CD14-positive monocyte (primary cell): ENCODE data around the gene DGKB. TPM values are rescaled to one million over a fixed set of nuclear protein-coding genes. Genes with fewer than 3 reads are reported as not detected.

Source experiments
- DNase-seq, 3 donors: peaks; one replicate each; pipeline ENCODE4 v3.0.0-alpha.2; 2011 to 2022
- H2AFZ ChIP-seq: 2 replicates; pipeline ENCODE4 v1.6.0; 2012; ENCODE audit warnings: mild to moderate bottlenecking, low read depth, low read length, inconsistent platforms; ENCODE audit not compliant: insufficient read depth, poor library complexity, severe bottlenecking
- H3K27ac ChIP-seq, 2 donors: 1 replicate in 1 of 2; 2 replicates in 1 of 2; pipeline ENCODE4 v1.5.1; 2012 to 2013; ENCODE audit warnings: low read length in 2 of 2, control low read depth in 1 of 2, inconsistent platforms in 1 of 2, low read depth in 1 of 2, mild to moderate bottlenecking in 1 of 2
- H3K27me3 ChIP-seq, 2 donors: one replicate each; pipeline versions ENCODE4 v1.6.0 to v1.6.1; 2011 to 2013; ENCODE audit warnings: low read length in 2 of 2; ENCODE audit not compliant: control insufficient read depth in 2 of 2, insufficient read depth in 2 of 2
- H3K36me3 ChIP-seq, 2 donors: replicated peaks in 1 of 2; 1 replicate in 1 of 2; 2 replicates in 1 of 2; pipeline versions ENCODE4 v1.5.1 to v1.6.1; 2012 to 2013; ENCODE audit warnings: low read length in 2 of 2, control low read depth in 1 of 2, inconsistent platforms in 1 of 2, mild to moderate bottlenecking in 1 of 2; ENCODE audit not compliant: insufficient read depth in 2 of 2, control insufficient read depth in 1 of 2
- H3K4me1 ChIP-seq, 2 donors: 1 replicate in 1 of 2; 2 replicates in 1 of 2; pipeline versions ENCODE4 v1.5.1 to v1.6.1; 2012 to 2013; ENCODE audit warnings: low read length in 2 of 2, control low read depth in 1 of 2, inconsistent platforms in 1 of 2, mild to moderate bottlenecking in 1 of 2, moderate library complexity in 1 of 2; ENCODE audit not compliant: insufficient read depth in 2 of 2, control insufficient read depth in 1 of 2
- H3K4me2 ChIP-seq: replicated peaks from 2 replicates; pipeline ENCODE3; 2012; ENCODE audit warnings: low read length, moderate library complexity, mild to moderate bottlenecking; ENCODE audit not compliant: poor library complexity, severe bottlenecking; ENCODE audit errors: extremely low read depth
- H3K4me3 ChIP-seq, 3 experiments: fragments of 200-600 bp in 1 of 3; sonication (generic) in 1 of 3; replicated peaks in 1 of 3; 1 replicate in 2 of 3; 2 replicates in 1 of 3; pipeline ENCODE4 v1.5.1; 2011 to 2013; ENCODE audit warnings: low read length in 3 of 3, mild to moderate bottlenecking in 3 of 3, control low read depth in 2 of 3, low read depth in 2 of 3, inconsistent platforms in 1 of 3, moderate library complexity in 1 of 3
- H3K79me2 ChIP-seq: 2 replicates; pipeline ENCODE4 v1.6.0; 2012; ENCODE audit warnings: mild to moderate bottlenecking, control low read depth, inconsistent platforms, low read length, moderate library complexity; ENCODE audit not compliant: insufficient read depth
- H3K9ac ChIP-seq: 2 replicates; pipeline ENCODE4 v1.6.0; 2017; ENCODE audit warnings: low read length, mild to moderate bottlenecking; ENCODE audit not compliant: insufficient read depth, poor library complexity, severe bottlenecking
- H3K9me3 ChIP-seq, 2 donors: replicated peaks in 1 of 2; 1 replicate in 1 of 2; 2 replicates in 1 of 2; pipeline versions ENCODE4 v1.5.1 to v1.6.1; 2012 to 2013; ENCODE audit warnings: low read length in 2 of 2, control low read depth in 1 of 2; ENCODE audit not compliant: control insufficient read depth in 1 of 2, insufficient read depth in 1 of 2
- H4K20me1 ChIP-seq: 2 replicates; pipeline ENCODE4 v1.6.0; 2012; ENCODE audit warnings: mild to moderate bottlenecking, low read length, control low read depth, moderate library complexity; ENCODE audit not compliant: insufficient read depth
- H3K27ac Mint-ChIP-seq, 7 donors: one replicate each; pipeline ENCODE4 v1.8.0; 2020; ENCODE audit warnings: mild to moderate bottlenecking in 7 of 7, mixed read lengths in 7 of 7, moderate library complexity in 6 of 7, inconsistent platforms in 2 of 7
- H3K27me3 Mint-ChIP-seq, 3 donors: one replicate each; pipeline ENCODE4 v1.8.0; 2021 to 2022; ENCODE audit warnings: low read depth in 3 of 3, mild to moderate bottlenecking in 3 of 3, mixed read lengths in 3 of 3, moderate library complexity in 3 of 3, inconsistent platforms in 1 of 3
- H3K36me3 Mint-ChIP-seq, 2 donors: one replicate each; pipeline ENCODE4 v1.8.0; 2020; ENCODE audit warnings: mixed read lengths in 2 of 2, inconsistent platforms in 1 of 2, mild to moderate bottlenecking in 1 of 2
- H3K4me1 Mint-ChIP-seq: one replicate; pipeline ENCODE4 v1.8.0; 2020; ENCODE audit warnings: mild to moderate bottlenecking, mixed read lengths
- H3K4me3 Mint-ChIP-seq, 2 donors: one replicate each; pipeline ENCODE4 v1.8.0; 2020; ENCODE audit warnings: mild to moderate bottlenecking in 2 of 2, mixed read lengths in 2 of 2, moderate library complexity in 1 of 2
- H3K9me3 Mint-ChIP-seq, 7 donors: one replicate each; pipeline ENCODE4 v1.8.0; 2020 to 2022; ENCODE audit warnings: mixed read lengths in 7 of 7, mild to moderate bottlenecking in 6 of 7, moderate library complexity in 6 of 7, inconsistent platforms in 2 of 7
- CTCF ChIP-seq: fragments of 200-600 bp; IDR thresholded peaks from one replicate; pipeline ENCODE4 v1.8.0; 2022; ENCODE audit warnings: antibody characterized with exemption, mild to moderate bottlenecking
- WGBS: methylation state at CpG from one replicate; pipeline ENCODE4 v1.1.5; 2013; ENCODE audit warnings: missing lambda C conversion rate; ENCODE audit not compliant: insufficient coverage; 5-methylcytosine and 5-hydroxymethylcytosine counted together
- intact Hi-C, 2 donors: fragments of 100-400 bp; cut with micrococcal nuclease; formaldehyde crosslinking; loops; one replicate each; pipeline versions ENCODE4 v1.15.0 to v1.15.1; 2023
- polyA plus RNA-seq, 3 donors: library from polyadenylated mRNA; depleted of rRNA in 1 of 3; unstranded in 2 of 3; stranded (reverse) in 1 of 3; fragments of 300-500 nt in 2 of 3; fragments of >200 nt in 1 of 3; fragmentation: Illumina TruSeq in 2 of 3; gene quantifications; 1 replicate in 2 of 3; 2 replicates in 1 of 3; pipeline ENCODE4 v1.2.3, GENCODE V29; 2012 to 2021

Gene DGKB
- polyA plus RNA-seq, 3 donors = not detected

DNA sequence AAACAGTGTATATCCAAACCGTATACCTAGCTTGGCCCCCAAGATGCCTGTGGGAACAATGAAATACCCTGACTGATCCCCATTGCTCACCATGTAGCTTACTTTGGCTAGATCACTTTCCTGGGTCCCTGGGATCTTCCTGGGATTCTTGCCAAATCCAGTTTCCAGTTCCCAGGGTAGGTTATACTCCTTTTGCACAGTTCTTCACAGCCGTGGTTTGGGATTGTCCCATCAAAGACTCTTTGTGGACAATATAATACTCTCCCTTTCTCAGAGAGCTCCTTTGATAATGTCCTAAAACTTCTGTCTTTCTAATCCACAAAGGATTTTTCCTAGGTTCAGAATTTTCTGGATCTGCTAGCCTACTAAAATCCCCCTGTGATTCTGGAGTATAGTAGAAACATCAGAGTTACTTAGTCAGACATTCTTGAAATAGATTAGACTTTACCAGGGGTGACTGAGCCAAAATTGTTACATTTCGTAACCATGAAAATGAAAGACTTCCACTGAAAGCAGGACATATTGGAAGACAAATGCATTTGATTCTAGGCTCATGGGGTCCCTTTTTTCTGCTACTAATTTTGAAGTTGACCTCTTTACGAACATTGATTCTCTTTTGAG, 524.8 kb downstream of the DGKB start:
- Histone ChIP-seq H3K79me2 (no peaks in the 10 kb centered on the region), H3K36me3 (no peaks in the 10 kb centered on the region), H3K27ac (no peak overlapping the region), H3K27me3 (no peaks in the 10 kb centered on the region), H3K4me1 (no peaks in the 10 kb centered on the region), H3K4me2 (no peak overlapping the region), H2AFZ (no peak overlapping the region), H3K4me3 (no peak overlapping the region), H3K9me3 (peaks cover 4 to 8% of the 10 kb centered on the region in 2 donors), H3K9ac (no peak overlapping the region), H4K20me1 (no peaks in the 10 kb centered on the region)
- WGBS = 92% methylated on average over 2 of the region's 4 CpGs
- no peak for TF ChIP-seq CTCF
- Mint-ChIP-seq H3K9me3 (peaks cover 0 to 9% (median 3%) of the 10 kb centered on the region in 7 donors), H3K4me3 (no peak overlapping the region), H3K36me3 (no peaks in the 10 kb centered on the region), H3K27ac (no peak overlapping the region), H3K27me3 (no peaks in the 10 kb centered on the region), H3K4me1 (no peaks in the 10 kb centered on the region)
- intact Hi-C loops = no loop called here
- DNase-seq = no peak

DNA sequence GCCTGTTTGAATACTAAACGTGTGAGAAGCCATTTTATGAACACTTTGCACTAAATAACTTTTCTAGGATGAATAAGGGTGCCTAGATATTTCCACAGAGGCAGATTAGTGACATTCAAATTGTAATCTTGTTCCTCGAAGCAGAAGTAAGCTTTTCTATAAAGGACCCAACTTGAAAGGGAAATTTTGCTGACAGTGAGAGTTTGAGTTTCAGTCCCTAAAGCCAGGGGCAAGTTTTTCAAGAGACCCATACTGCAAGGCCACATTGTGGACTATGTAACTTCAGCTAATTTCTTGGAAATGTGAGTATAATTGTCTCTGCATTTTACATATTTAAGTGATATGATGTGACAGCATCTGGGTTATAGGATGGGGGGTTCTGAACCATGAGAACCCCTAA, 525.8 kb downstream of the DGKB start:
- Histone ChIP-seq H3K9ac (no peak overlapping the region), H3K4me3 (no peak overlapping the region), H4K20me1 (no peaks in the 10 kb centered on the region), H3K9me3 (peaks cover 9 to 11% of the 10 kb centered on the region in 2 donors), H3K4me1 (no peaks in the 10 kb centered on the region), H2AFZ (no peak overlapping the region), H3K36me3 (no peaks in the 10 kb centered on the region), H3K4me2 (no peak overlapping the region), H3K27ac (no peak overlapping the region), H3K79me2 (no peaks in the 10 kb centered on the region), H3K27me3 (no peaks in the 10 kb centered on the region)
- DNase-seq = no peak
- Mint-ChIP-seq H3K27me3 (no peaks in the 10 kb centered on the region), H3K4me3 (no peak overlapping the region), H3K4me1 (no peaks in the 10 kb centered on the region), H3K36me3 (no peaks in the 10 kb centered on the region), H3K27ac (no peak overlapping the region), H3K9me3 (peaks cover 0 to 10% (median 6%) of the 10 kb centered on the region in 7 donors)
- intact Hi-C loops = no loop called here
- no peak for TF ChIP-seq CTCF
- WGBS = 71% methylated on average over 1 of the region's 2 CpGs
